Muscle layer of colon (tissue), 2 donors: Measurements from ENCODE around the gene ZFPM1.
A peak's percentile ranks its signal among the peaks of the same experiment; 100 is the strongest.

Experiments used
- H3K27ac ChIP-seq: one replicate; pipeline ENCODE4 v1.7.0; 2013; ENCODE audit warnings: low read depth, mild to moderate bottlenecking, low read length, moderate library complexity
- H3K27me3 ChIP-seq, 2 donors: one replicate each; pipeline ENCODE4 v1.7.0; 2013; ENCODE audit warnings: low read length in 2 of 2, mild to moderate bottlenecking in 2 of 2; ENCODE audit not compliant: insufficient read depth in 2 of 2, control insufficient read depth in 1 of 2
- H3K36me3 ChIP-seq: one replicate; pipeline ENCODE4 v1.7.0; 2013; ENCODE audit warnings: mild to moderate bottlenecking, low read length; ENCODE audit not compliant: insufficient read depth
- H3K4me1 ChIP-seq: one replicate; pipeline ENCODE4 v1.7.0; 2013; ENCODE audit warnings: mild to moderate bottlenecking, low read length; ENCODE audit not compliant: insufficient read depth
- H3K4me3 ChIP-seq, 2 donors: one replicate each; pipeline ENCODE4 v1.7.0; 2013; ENCODE audit warnings: low read length in 2 of 2, low read depth in 1 of 2, mild to moderate bottlenecking in 1 of 2, moderate library complexity in 1 of 2
- H3K9ac ChIP-seq: one replicate; pipeline ENCODE4 v1.7.0; 2013; ENCODE audit warnings: low read length
- H3K9me3 ChIP-seq: one replicate; pipeline ENCODE4 v1.7.0; 2013; ENCODE audit warnings: mild to moderate bottlenecking, low read length
- donor health status: abdominal sarcoma.
- donor health status: Adenocarcinoma of cecum.

The ZFPM1 gene

GRCh38 chr16:88531931-88532433 is 78.9 kb downstream of the ZFPM1 start:
- no peak overlapping the region for H3K27ac ChIP-seq
- no peaks in the 10 kb centered on the region for H3K36me3 ChIP-seq
- H3K27me3 ChIP-seq: no peaks in the 10 kb centered on the region
- H3K9ac ChIP-seq: no peak overlapping the region
- no peak overlapping the region for H3K4me3 ChIP-seq
- no peaks in the 10 kb centered on the region for H3K9me3 ChIP-seq
- H3K4me1 ChIP-seq: peaks cover 22% of the 10 kb centered on the region

- Histone ChIP-seq H3K36me3 (no peaks in the 10 kb centered on the region), H3K9ac (no peak overlapping the region), H3K9me3 (no peaks in the 10 kb centered on the region), H3K4me1 (peaks cover 17% of the 10 kb centered on the region), H3K4me3 (peak overlapping the region; percentile 38 to 55), H3K27me3 (no peaks in the 10 kb centered on the region), H3K27ac (peak overlapping the region; percentile 66)
These were observed 79.6 kb downstream of the ZFPM1 start for GRCh38 chr16:88532434-88533241.

DNA sequence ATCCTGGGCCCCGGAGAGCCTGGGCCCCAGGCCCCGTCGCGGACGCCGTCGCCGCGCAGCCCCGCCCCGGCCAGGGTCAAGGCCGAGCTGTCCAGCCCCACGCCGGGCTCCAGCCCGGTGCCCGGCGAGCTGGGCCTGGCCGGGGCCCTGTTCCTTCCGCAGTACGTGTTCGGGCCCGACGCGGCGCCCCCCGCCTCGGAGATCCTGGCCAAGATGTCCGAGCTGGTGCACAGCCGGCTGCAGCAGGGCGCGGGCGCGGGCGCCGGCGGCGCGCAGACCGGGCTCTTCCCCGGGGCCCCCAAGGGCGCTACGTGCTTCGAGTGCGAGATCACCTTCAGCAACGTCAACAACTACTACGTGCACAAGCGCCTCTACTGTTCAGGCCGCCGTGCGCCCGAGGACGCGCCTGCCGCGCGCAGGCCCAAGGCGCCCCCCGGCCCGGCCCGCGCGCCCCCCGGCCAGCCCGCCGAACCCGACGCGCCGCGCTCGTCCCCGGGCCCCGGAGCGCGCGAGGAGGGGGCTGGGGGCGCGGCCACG is 80.4 kb downstream of the ZFPM1 start:
- Histone ChIP-seq H3K4me1 (peaks cover 17% of the 10 kb centered on the region), H3K9ac (no peak overlapping the region), H3K9me3 (no peaks in the 10 kb centered on the region), H3K27me3 (no peaks in the 10 kb centered on the region), H3K27ac (peak overlapping the region; percentile 66), H3K4me3 (peak overlapping the region; percentile 38 to 55), H3K36me3 (no peaks in the 10 kb centered on the region)

GRCh38 chr16:88533932-88534637 is 81.0 kb downstream of the ZFPM1 start:
- H3K27ac ChIP-seq: peak overlapping the region; percentile 75
- H3K9me3 ChIP-seq: no peaks in the 10 kb centered on the region
- peaks cover 17% of the 10 kb centered on the region for H3K4me1 ChIP-seq
- H3K27me3 ChIP-seq: peaks cover 0 to 1% of the 10 kb centered on the region in 2 donors
- no peak overlapping the region for H3K9ac ChIP-seq
- H3K4me3 ChIP-seq: peak overlapping the region in 1 of 2 donors; percentile 54
- no peaks in the 10 kb centered on the region for H3K36me3 ChIP-seq

DNA sequence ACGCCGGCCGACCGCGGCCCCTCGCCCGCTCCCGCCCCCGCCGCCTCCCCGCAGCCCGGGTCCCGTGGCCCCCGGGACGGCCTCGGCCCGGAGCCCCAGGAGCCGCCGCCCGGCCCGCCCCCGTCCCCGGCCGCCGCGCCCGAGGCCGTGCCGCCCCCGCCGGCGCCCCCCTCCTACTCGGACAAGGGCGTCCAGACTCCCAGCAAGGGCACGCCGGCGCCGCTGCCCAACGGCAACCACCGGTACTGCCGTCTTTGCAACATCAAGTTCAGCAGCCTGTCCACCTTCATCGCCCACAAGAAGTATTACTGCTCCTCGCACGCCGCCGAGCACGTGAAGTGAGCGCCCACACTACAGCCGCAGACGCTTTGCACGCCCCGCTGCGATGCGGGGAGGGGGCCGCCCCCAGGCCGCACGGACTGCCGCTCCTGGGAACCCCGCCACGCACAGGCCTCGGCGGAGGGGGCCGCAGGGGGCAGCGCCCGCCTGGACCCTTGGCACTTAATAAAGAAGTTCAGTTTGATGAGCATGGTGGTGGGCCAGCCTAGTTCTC is 81.6 kb downstream of the ZFPM1 start:
- peak overlapping the region; percentile 28 to 47 for H3K4me3 ChIP-seq
- no peaks in the 10 kb centered on the region for H3K36me3 ChIP-seq
- no peaks in the 10 kb centered on the region for H3K9me3 ChIP-seq
- peaks cover 0 to 8% of the 10 kb centered on the region in 2 donors for H3K27me3 ChIP-seq
- H3K27ac ChIP-seq: no peak overlapping the region
- peaks cover 17% of the 10 kb centered on the region for H3K4me1 ChIP-seq
- H3K9ac ChIP-seq: no peak overlapping the region

DNA sequence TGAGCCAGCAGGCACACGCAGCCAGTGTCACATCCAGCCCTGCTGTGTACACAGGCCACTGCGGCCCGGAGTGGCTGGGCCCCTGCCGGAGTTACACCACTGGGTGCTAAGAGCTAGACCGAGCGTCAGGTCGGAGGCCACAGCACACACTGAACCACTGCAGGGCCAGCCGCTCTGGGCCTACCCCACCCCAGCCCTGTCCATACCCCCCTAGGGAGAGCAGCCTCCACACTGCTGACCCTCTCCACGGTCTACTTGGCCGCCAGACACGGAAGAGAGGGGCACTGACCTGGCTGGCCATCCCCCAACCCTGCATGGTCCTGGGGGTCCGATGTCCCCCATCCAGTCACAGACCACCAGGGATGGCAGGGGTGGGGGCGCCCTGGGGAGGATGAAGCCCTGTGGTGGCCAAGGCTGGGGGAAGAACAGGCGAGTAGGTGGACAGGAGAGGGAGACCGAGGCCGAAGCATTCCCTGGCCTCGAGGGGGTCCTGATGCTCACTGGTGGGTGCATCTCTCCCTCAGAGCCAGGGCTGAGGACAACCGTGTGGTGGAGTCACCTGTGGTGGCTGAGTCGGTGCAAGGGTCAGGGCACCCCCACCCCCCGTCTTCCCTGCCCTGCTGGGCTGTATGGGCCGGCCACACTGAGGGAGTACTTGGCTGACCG is 82.2 kb downstream of the ZFPM1 start:
- Histone ChIP-seq H3K27me3 (peaks cover 0 to 14% of the 10 kb centered on the region in 2 donors), H3K9me3 (no peaks in the 10 kb centered on the region), H3K4me1 (peaks cover 17% of the 10 kb centered on the region), H3K36me3 (no peaks in the 10 kb centered on the region), H3K9ac (no peak overlapping the region), H3K4me3 (peak overlapping the region; percentile 36 to 47), H3K27ac (no peak overlapping the region)

DNA sequence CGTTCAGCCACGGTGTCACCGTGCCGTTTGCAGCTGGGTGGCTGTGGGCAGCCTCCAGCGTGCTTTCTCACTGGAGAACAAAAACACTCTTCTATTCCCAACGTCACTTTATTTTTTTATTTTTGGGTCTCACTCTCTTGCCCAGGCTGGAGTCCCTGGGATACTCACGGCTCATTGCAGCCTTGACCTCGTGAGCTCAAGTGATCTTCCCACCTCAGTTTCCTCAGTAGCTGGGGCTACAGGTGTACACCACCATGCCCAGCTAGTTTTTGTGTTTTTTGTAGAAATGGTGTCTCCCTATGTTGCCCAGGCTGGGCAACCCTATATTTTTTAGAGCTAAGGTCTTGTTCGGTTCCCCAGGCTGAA is 82.8 kb downstream of the ZFPM1 start:
- no peak overlapping the region for H3K9ac ChIP-seq
- no peaks in the 10 kb centered on the region for H3K36me3 ChIP-seq
- H3K27me3 ChIP-seq: peaks cover 0 to 19% of the 10 kb centered on the region in 2 donors
- H3K4me1 ChIP-seq: peaks cover 17% of the 10 kb centered on the region
- no peaks in the 10 kb centered on the region for H3K9me3 ChIP-seq
- H3K27ac ChIP-seq: no peak overlapping the region
- H3K4me3 ChIP-seq: no peak overlapping the region

GRCh38 chr16:88536510-88536909 is 83.4 kb downstream of the ZFPM1 start:
- no peaks in the 10 kb centered on the region for H3K36me3 ChIP-seq
- H3K27ac ChIP-seq: no peak overlapping the region
- H3K4me1 ChIP-seq: peaks cover 17% of the 10 kb centered on the region
- no peaks in the 10 kb centered on the region for H3K9me3 ChIP-seq
- peaks cover 0 to 22% of the 10 kb centered on the region in 2 donors for H3K27me3 ChIP-seq
- H3K4me3 ChIP-seq: no peak overlapping the region
- H3K9ac ChIP-seq: no peak overlapping the region

- Histone ChIP-seq H3K4me3 (no peak overlapping the region), H3K9ac (no peak overlapping the region), H3K27me3 (peaks cover 0 to 22% of the 10 kb centered on the region in 2 donors), H3K36me3 (no peaks in the 10 kb centered on the region), H3K27ac (no peak overlapping the region), H3K9me3 (no peaks in the 10 kb centered on the region), H3K4me1 (peaks cover 16% of the 10 kb centered on the region)
These were observed 84.1 kb downstream of the ZFPM1 start for GRCh38 chr16:88536971-88537751.

DNA sequence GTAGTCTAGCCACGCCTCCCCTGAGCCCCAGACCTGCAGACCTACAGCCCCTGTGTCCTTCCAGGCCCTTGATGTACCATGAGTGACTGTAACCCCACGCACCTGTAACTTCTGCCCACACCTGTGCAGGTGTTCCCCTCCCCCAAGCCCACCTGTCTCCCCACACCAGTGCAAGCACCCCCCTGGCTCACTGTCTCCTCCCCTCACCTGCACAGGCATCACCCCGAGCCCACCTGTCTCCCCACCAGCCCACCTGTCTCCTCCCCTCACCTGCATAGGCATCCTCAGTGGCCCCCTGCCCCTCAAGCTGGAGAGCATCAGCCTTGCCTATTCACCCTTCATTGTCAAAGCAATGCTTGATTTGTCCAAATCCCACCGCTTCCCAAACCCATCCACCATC is 84.8 kb downstream of the ZFPM1 start:
- Histone ChIP-seq H3K27ac (no peak overlapping the region), H3K9me3 (no peaks in the 10 kb centered on the region), H3K36me3 (no peaks in the 10 kb centered on the region), H3K4me3 (no peak overlapping the region), H3K9ac (no peak overlapping the region), H3K4me1 (peaks cover 10% of the 10 kb centered on the region), H3K27me3 (peaks cover 0 to 22% of the 10 kb centered on the region in 2 donors)
